Measurements from ENCODE around the gene DMRTA1.

DNA sequence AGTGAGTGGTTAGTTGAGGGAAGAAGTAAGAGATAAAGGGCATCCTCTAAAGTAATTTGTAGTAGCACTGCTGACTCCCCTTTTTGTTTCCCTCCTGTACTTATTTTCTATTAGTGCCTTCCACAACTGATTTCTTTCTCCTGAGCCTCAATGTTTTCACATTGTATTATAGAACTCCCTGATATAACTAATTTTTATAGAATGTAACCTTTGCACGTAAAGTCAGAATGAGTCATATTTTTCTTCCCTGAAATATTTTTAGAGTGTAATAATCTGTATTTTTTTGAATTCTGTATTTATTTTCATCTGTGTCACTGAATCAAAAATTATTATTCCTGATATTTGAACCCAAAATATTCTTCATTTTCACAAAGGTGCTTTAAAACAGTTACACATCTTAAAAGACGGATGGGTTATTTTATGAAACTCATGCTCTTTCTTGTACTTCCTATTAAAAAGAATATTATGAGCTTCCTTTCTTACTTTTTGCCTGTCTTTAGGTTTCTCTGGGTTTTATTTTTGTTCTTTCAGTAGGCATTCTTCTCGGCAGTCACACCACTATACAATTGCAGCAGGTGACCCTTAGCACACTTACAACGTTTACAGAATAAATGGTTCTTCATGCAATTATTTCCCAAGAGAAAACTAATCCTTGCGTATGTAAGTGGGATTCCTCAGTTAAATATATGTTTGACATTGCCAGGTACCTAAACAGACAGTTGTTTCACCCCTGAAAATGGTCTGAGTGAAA lies 30.5 kb upstream of the DMRTA1 start:
- TF ChIP-seq, protein P1, sequence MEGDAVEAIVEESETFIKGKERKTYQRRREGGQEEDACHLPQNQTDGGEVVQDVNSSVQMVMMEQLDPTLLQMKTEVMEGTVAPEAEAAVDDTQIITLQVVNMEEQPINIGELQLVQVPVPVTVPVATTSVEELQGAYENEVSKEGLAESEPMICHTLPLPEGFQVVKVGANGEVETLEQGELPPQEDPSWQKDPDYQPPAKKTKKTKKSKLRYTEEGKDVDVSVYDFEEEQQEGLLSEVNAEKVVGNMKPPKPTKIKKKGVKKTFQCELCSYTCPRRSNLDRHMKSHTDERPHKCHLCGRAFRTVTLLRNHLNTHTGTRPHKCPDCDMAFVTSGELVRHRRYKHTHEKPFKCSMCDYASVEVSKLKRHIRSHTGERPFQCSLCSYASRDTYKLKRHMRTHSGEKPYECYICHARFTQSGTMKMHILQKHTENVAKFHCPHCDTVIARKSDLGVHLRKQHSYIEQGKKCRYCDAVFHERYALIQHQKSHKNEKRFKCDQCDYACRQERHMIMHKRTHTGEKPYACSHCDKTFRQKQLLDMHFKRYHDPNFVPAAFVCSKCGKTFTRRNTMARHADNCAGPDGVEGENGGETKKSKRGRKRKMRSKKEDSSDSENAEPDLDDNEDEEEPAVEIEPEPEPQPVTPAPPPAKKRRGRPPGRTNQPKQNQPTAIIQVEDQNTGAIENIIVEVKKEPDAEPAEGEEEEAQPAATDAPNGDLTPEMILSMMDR (optimal IDR thresholded peaks at IDR 0.05 in 1 of 3, IDR thresholded peaks at IDR 0.05 in 1 of 3, conservative IDR thresholded peaks at IDR 0.05 in 1 of 3; ENCODE audit: extremely low read depth in 1 of 3, insufficient read depth in 2 of 3, low read length in 3 of 3): no peak
- TF ChIP-seq EZH2 (IDR thresholded peaks at IDR 0.05; ENCODE audit: low read length): no peak
